H1 (cell line): ENCODE data around the gene ENTPD8. TPM values are rescaled to one million over a fixed set of nuclear protein-coding genes. Genes with fewer than 3 reads are reported as not detected.

Experiments
- CHD2 ChIP-seq: IDR thresholded peaks from 2 replicates; pipeline ENCODE4 v1.6.1; 2012; ENCODE audit warnings: low read length, improper control_type of control experiment
- microRNA-seq, 2 experiments: library from miRNA; unstranded; fragments of <30 nt; microRNA quantifications; one replicate each; pipeline versions ENCODE4 to v1.2.0, GENCODE V29; 2016 to 2020; ENCODE audit warnings: borderline microRNAs expressed in 2 of 2, borderline number of aligned reads in 2 of 2, borderline replicate concordance in 1 of 2
- polyA plus RNA-seq, 7 experiments: library from polyadenylated mRNA; depleted of rRNA in 3 of 7; stranded (reverse) in 5 of 7; unstranded in 2 of 7; fragments of >200 nt in 5 of 7; fragments of 200-250 nt in 2 of 7; gene quantifications; 1 replicate in 5 of 7; 2 replicates in 1 of 7; 4 replicates in 1 of 7; pipeline versions ENCODE4 v1.2.1 to v1.2.3, GENCODE V29; 2011 to 2013; ENCODE audit warnings: missing spikeins in 2 of 7, mixed read lengths in 2 of 7
- total RNA-seq: library from RNA; stranded (reverse); fragmentation: NEBNext Ultra II Directional; extraction: Animal tissue kit (Norgen Biotek cat#: 25700); gene quantifications from 2 replicates; pipeline ENCODE4 v1.2.1, GENCODE V29; 2021

Gene ENTPD8
- total and polyA plus RNA-seq, 2 of the 8 experiments (the other 6 are each of a cell fraction or from before 2014, with no cell fraction given), result 0.48 to 0.51 TPM

DNA sequence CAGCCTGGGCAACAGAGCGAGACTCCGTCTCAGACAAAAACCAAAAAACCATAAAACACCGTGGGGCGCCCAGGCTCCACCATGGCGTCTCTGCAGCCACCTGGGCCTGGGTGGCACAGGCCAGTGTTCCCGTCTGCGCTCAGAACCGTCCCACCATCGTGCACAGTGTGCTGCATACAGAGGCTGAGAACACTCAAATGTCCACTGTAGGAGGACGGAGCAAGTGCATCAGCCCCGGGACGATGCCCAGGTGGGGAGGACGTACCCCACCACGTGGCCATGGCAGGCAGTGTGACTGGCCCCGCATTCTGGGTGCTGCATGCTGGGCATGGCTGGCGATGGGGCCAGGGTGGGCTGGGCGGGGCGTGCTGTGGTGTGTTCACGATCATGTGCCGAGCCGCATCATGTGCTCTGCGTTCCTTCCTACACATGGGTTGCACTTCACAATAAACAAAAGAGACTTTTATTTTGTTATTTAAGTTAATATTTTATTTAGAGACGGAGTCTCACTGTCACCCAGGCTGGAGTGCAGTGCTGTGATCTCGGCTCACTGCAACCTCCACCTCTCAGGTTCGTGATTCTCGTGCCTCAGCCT is 56.0 kb downstream of the ENTPD8 start (continued):
- TF ChIP-seq CHD2, result no peak

Small RNAs within 50 kb of the gene (microRNA-seq; reads per million reads assigned to microRNA genes)
- gene MIR7114, result 0.81 to 0.92 reads per million in 2 experiments

Other genes starting within 250 kb of the ENTPD8 start
- gene TPRN, start 240.6 kb downstream of the ENTPD8 start, total RNA-seq, result 23.2 and 27.2 TPM in 2 replicates
- gene TPRN, start 240.6 kb downstream of the ENTPD8 start, polyA plus RNA-seq (2011; rRNA removed), result 9.7 and 14.9 TPM in 2 replicates
- 44.1 and 44.2 TPM in 2 replicates for gene TMEM203, start 235.7 kb downstream of the ENTPD8 start, total RNA-seq
- 57.1 and 67.1 TPM in 2 replicates for gene TMEM203, start 235.7 kb downstream of the ENTPD8 start, polyA plus RNA-seq (2011; rRNA removed)
- gene NDOR1, start 235.7 kb downstream of the ENTPD8 start, total RNA-seq, result 32.3 and 33.2 TPM in 2 replicates
- 25.7 and 42.4 TPM in 2 replicates for gene NDOR1, start 235.7 kb downstream of the ENTPD8 start, polyA plus RNA-seq (2011; rRNA removed)
- 7.7 and 8.9 TPM in 2 replicates for gene RNF208, start 219.1 kb downstream of the ENTPD8 start, total RNA-seq
- 2.7 and 4.8 TPM in 2 replicates for gene RNF208, start 219.1 kb downstream of the ENTPD8 start, polyA plus RNA-seq (2011; rRNA removed)
- gene CYSRT1, start 216.2 kb downstream of the ENTPD8 start, total RNA-seq, result 1.0 and 1.6 TPM in 2 replicates
- 6.5 and 7.6 TPM in 2 replicates for gene CYSRT1, start 216.2 kb downstream of the ENTPD8 start, polyA plus RNA-seq (2011; rRNA removed)
- gene RNF224, start 213.9 kb downstream of the ENTPD8 start, total RNA-seq, result 0.17 TPM in 1 of 2 replicates, not detected in the other
- gene RNF224, start 213.9 kb downstream of the ENTPD8 start, polyA plus RNA-seq (2011; rRNA removed), result 0.24 and 0.25 TPM in 2 replicates
- not detected in 2 replicates for gene SLC34A3, start 210.5 kb downstream of the ENTPD8 start, total RNA-seq
- gene SLC34A3, start 210.5 kb downstream of the ENTPD8 start, polyA plus RNA-seq (2011; rRNA removed), result 0.06 and 0.08 TPM in 2 replicates
- 307 and 311 TPM in 2 replicates for gene TUBB4B, start 200.1 kb downstream of the ENTPD8 start, total RNA-seq
- 280 and 342 TPM in 2 replicates for gene TUBB4B, start 200.1 kb downstream of the ENTPD8 start, polyA plus RNA-seq (2011; rRNA removed)
- not detected in 2 replicates for gene STPG3, start 190.1 kb downstream of the ENTPD8 start, total RNA-seq
- 0.14 TPM in 1 of 2 replicates, not detected in the other for gene STPG3, start 190.1 kb downstream of the ENTPD8 start, polyA plus RNA-seq (2011; rRNA removed)
- gene NELFB, start 186.0 kb downstream of the ENTPD8 start, total RNA-seq, result 70.8 and 78.0 TPM in 2 replicates
- gene NELFB, start 186.0 kb downstream of the ENTPD8 start, polyA plus RNA-seq (2011; rRNA removed), result 57.6 and 86.5 TPM in 2 replicates
- gene TOR4A, start 163.6 kb downstream of the ENTPD8 start, total RNA-seq, result 9.2 and 9.3 TPM in 2 replicates
- 8.4 and 11.4 TPM in 2 replicates for gene TOR4A, start 163.6 kb downstream of the ENTPD8 start, polyA plus RNA-seq (2011; rRNA removed)
- gene NRARP, start 139.1 kb downstream of the ENTPD8 start, total RNA-seq, result 35.4 and 37.2 TPM in 2 replicates
- gene NRARP, start 139.1 kb downstream of the ENTPD8 start, polyA plus RNA-seq (2011; rRNA removed), result 32.5 and 52.0 TPM in 2 replicates
- 7.0 and 7.2 TPM in 2 replicates for gene EXD3, start 18.2 kb downstream of the ENTPD8 start, total RNA-seq
- gene EXD3, start 18.2 kb downstream of the ENTPD8 start, polyA plus RNA-seq (2011; rRNA removed), result 9.4 and 12.7 TPM in 2 replicates
- 0.34 and 0.55 TPM in 2 replicates for gene NOXA1, start 18.0 kb downstream of the ENTPD8 start, total RNA-seq
- 0.91 and 1.5 TPM in 2 replicates for gene NOXA1, start 18.0 kb downstream of the ENTPD8 start, polyA plus RNA-seq (2011; rRNA removed)
- gene NSMF, start 18.0 kb upstream of the ENTPD8 start, total RNA-seq, result 55.5 and 56.7 TPM in 2 replicates
- 65.1 and 90.8 TPM in 2 replicates for gene NSMF, start 18.0 kb upstream of the ENTPD8 start, polyA plus RNA-seq (2011; rRNA removed)
- gene PNPLA7, start 109.0 kb upstream of the ENTPD8 start, total RNA-seq, result 0.47 and 0.57 TPM in 2 replicates
- 0.35 and 0.36 TPM in 2 replicates for gene PNPLA7, start 109.0 kb upstream of the ENTPD8 start, polyA plus RNA-seq (2011; rRNA removed)
- gene MRPL41, start 110.5 kb upstream of the ENTPD8 start, total RNA-seq, result 47.2 and 49.4 TPM in 2 replicates
- 58.1 and 79.3 TPM in 2 replicates for gene MRPL41, start 110.5 kb upstream of the ENTPD8 start, polyA plus RNA-seq (2011; rRNA removed)
- 44.6 and 45.7 TPM in 2 replicates for gene DPH7, start 137.6 kb upstream of the ENTPD8 start, total RNA-seq
- 45.5 and 50.5 TPM in 2 replicates for gene DPH7, start 137.6 kb upstream of the ENTPD8 start, polyA plus RNA-seq (2011; rRNA removed)
- gene ZMYND19, start 149.2 kb upstream of the ENTPD8 start, total RNA-seq, result 58.5 and 58.7 TPM in 2 replicates
- gene ZMYND19, start 149.2 kb upstream of the ENTPD8 start, polyA plus RNA-seq (2011; rRNA removed), result 42.4 and 54.0 TPM in 2 replicates
- gene ARRDC1, start 164.3 kb upstream of the ENTPD8 start, total RNA-seq, result 22.0 and 22.2 TPM in 2 replicates
- 58.4 and 94.0 TPM in 2 replicates for gene ARRDC1, start 164.3 kb upstream of the ENTPD8 start, polyA plus RNA-seq (2011; rRNA removed)
- 163 and 171 TPM in 2 replicates for gene EHMT1, start 177.6 kb upstream of the ENTPD8 start, total RNA-seq
- 95.7 and 143 TPM in 2 replicates for gene EHMT1, start 177.6 kb upstream of the ENTPD8 start, polyA plus RNA-seq (2011; rRNA removed)